K562 (cell line): ENCODE data around the gene ANKZF1. TPM values are rescaled to one million over a fixed set of nuclear protein-coding genes. Genes with fewer than 3 reads are reported as not detected.

Experiments
- ATAC-seq: fragments of 200-7000 bp; cut with Tn5 transposase; 3 replicates; pipeline ENCODE4 v1.9.1; 2020; ENCODE audit warnings: moderate library complexity
- BruUV-seq: library from RNA; stranded (reverse); fragments of 400-500 nt; replicated peaks from 2 replicates; lab custom pipeline; 2021; lab: Mats Ljungman, UMichigan
- CTCF ChIA-PET: fragments of 300-600 bp; formaldehyde crosslinking; extraction: SDS; loops from one replicate; lab custom pipeline; 2021; ENCODE audit warnings: low intra/inter-chr PET ratio; lab: Yijun Ruan, JAX
- POLR2A ChIA-PET: fragments of 300-600, 350-650 bp; sonication (Branson Sonifier 250); formaldehyde crosslinking; extraction: SDS; loops from one replicate; lab custom pipeline; 2021; ENCODE audit warnings: antibody characterized with exemption, inconsistent platforms; lab: Yijun Ruan, JAX
- DNase-seq, 4 experiments: peaks; one replicate each; pipeline versions ENCODE4 v3.0.0 to v3.0.0-alpha.2; 2011 to 2018; ENCODE audit warnings: low spot score in 3 of 4, mixed read lengths in 3 of 4; ENCODE audit errors: extremely low read depth in 1 of 4
- FAIRE-seq: peaks from 2 replicates; lab custom pipeline; 2011; peaks lifted over from hg19 to GRCh38; lab: Jason Lieb, UNC
- H2AFZ ChIP-seq: 2 replicates; pipeline ENCODE4 v1.6.0; 2011; ENCODE audit warnings: low read depth, low read length, control low read depth, inconsistent platforms
- H3K27ac ChIP-seq: fragments of 200-600 bp; 3 replicates; pipeline ENCODE4 v1.8.0; 2011; ENCODE audit warnings: low read depth, mild to moderate bottlenecking, control low read depth, inconsistent platforms, low read length, moderate library complexity, mixed read lengths; ENCODE audit errors: extremely low read depth
- H3K27me3 ChIP-seq, 2 experiments: fragments of 300-600 bp in 1 of 2; 2 replicates in 1 of 2; 3 replicates in 1 of 2; pipeline versions ENCODE4 v1.6.0 to v1.8.0; 2011; ENCODE audit warnings: inconsistent platforms in 2 of 2, low read length in 2 of 2, mild to moderate bottlenecking in 1 of 2, mixed read lengths in 1 of 2, moderate library complexity in 1 of 2; ENCODE audit not compliant: control insufficient read depth in 2 of 2, insufficient read depth in 2 of 2
- H3K36me3 ChIP-seq: fragments of 300-600 bp; 3 replicates; pipeline ENCODE4 v1.8.0; 2011; ENCODE audit warnings: mild to moderate bottlenecking, low read length, inconsistent platforms; ENCODE audit not compliant: control insufficient read depth, insufficient read depth
- H3K4me1 ChIP-seq, 2 experiments: fragments of 200-600 bp in 1 of 2; replicated peaks in 1 of 2; 2 replicates in 1 of 2; 3 replicates in 1 of 2; pipeline versions ENCODE4 v1.5.1 to v1.8.0; 2011; ENCODE audit warnings: inconsistent platforms in 2 of 2, low read length in 2 of 2, mild to moderate bottlenecking in 1 of 2, mixed read lengths in 1 of 2, moderate library complexity in 1 of 2; ENCODE audit not compliant: control insufficient read depth in 2 of 2, insufficient read depth in 2 of 2
- H3K4me2 ChIP-seq: 2 replicates; pipeline ENCODE4 v1.6.1; 2011; ENCODE audit warnings: low read length, control low read depth, inconsistent platforms, mixed read lengths; ENCODE audit not compliant: insufficient read depth
- H3K4me3 ChIP-seq: fragments of 200-600 bp; sonication (generic), shearing (Covaris generic); 2 replicates; pipeline ENCODE4 v1.5.1; 2016; ENCODE audit warnings: control low read depth, inconsistent platforms
- H3K79me2 ChIP-seq: fragments of 200-600 bp; 3 replicates; pipeline ENCODE4 v1.8.0; 2011; ENCODE audit warnings: low read length, inconsistent platforms; ENCODE audit not compliant: control insufficient read depth, insufficient read depth
- H3K9ac ChIP-seq, 2 experiments: 2 replicates each; pipeline versions ENCODE4 v1.6.0 to v1.6.1; 2011; ENCODE audit warnings: low read depth in 2 of 2, low read length in 2 of 2, control low read depth in 1 of 2, inconsistent platforms in 1 of 2, mild to moderate bottlenecking in 1 of 2, mixed read lengths in 1 of 2; ENCODE audit not compliant: insufficient read depth in 1 of 2
- H3K9me1 ChIP-seq: one replicate; pipeline ENCODE4 v1.6.0; 2011; ENCODE audit warnings: inconsistent platforms, mild to moderate bottlenecking, low read length, moderate library complexity; ENCODE audit not compliant: control insufficient read depth, insufficient read depth
- H3K9me3 ChIP-seq: replicated peaks from 2 replicates; pipeline ENCODE4 v1.5.1; 2011; ENCODE audit warnings: low read depth, low read length, inconsistent platforms; ENCODE audit not compliant: control insufficient read depth, insufficient read depth
- H4K20me1 ChIP-seq: replicated peaks from 2 replicates; pipeline ENCODE4 v1.6.1; 2011; ENCODE audit warnings: low read length, inconsistent platforms, mixed read lengths; ENCODE audit not compliant: control insufficient read depth, insufficient read depth
- KAT2B ChIP-seq: IDR thresholded peaks from one replicate; pipeline ENCODE4 v1.6.1; 2012; ENCODE audit warnings: low read depth, mild to moderate bottlenecking, control low read depth, inconsistent platforms, low read length, moderate library complexity
- POLR2G ChIP-seq: fragments of 200-400 bp; formaldehyde crosslinking; IDR thresholded peaks from 2 replicates; pipeline ENCODE4 v1.6.1; 2017; ENCODE audit warnings: low read depth, mild to moderate bottlenecking, antibody characterized with exemption, low read length, moderate library complexity
- ZNF184 ChIP-seq: sonication (generic); formaldehyde crosslinking; IDR thresholded peaks from 2 replicates; pipeline ENCODE4 v1.5.0; 2020; ENCODE audit warnings: missing genetic modification reagents
- WGBS: fragments of 100-300 bp; shearing (Covaris generic); methylation state at CpG from one replicate; pipeline ENCODE4 v1.1.6; 2016; ENCODE audit warnings: low coverage, mixed read lengths; ENCODE audit not compliant: insufficient coverage; ENCODE audit errors: missing lambda C conversion rate; 5-methylcytosine and 5-hydroxymethylcytosine counted together
- in situ Hi-C: fragments of 300-500 bp; cut with MboI; formaldehyde crosslinking; loops from 4 replicates; pipeline ENCODE4 v1.15.0; 2018; ENCODE audit warnings: inconsistent platforms, mixed read lengths
- intact Hi-C: fragments of 100-400 bp; cut with micrococcal nuclease; formaldehyde crosslinking; loops from 2 replicates; pipeline ENCODE4 v1.14.2; 2022
- polyA plus RNA-seq, 8 experiments: library from polyadenylated mRNA; depleted of rRNA in 4 of 8; stranded (reverse) in 5 of 8; unstranded in 3 of 8; fragments of >200 nt; fragmentation: Nextera tagmentation in 2 of 8; fragmentation: Illumina TruSeq in 1 of 8; extraction: Ambion mirVana in 2 of 8; extraction: Trizol in 1 of 8; gene quantifications; 2 replicates each; pipeline versions ENCODE4 v1.2.1 to v1.2.3, GENCODE V29; 2011 to 2014; ENCODE audit warnings: inconsistent platforms in 1 of 8, missing spikeins in 1 of 8
- total RNA-seq, 7 experiments: library from RNA; depleted of rRNA in 6 of 7; stranded (reverse); fragments of >200 nt in 6 of 7; fragmentation: Illumina TruSeq in 2 of 7; extraction: Trizol in 2 of 7; gene quantifications; 2 replicates each; pipeline versions ENCODE4 v1.2.1 to v1.2.3, GENCODE V29; 2011 to 2021; ENCODE audit warnings: low replicate concordance in 1 of 7

Gene ANKZF1
- total and polyA plus RNA-seq, 9 of the 15 experiments (the other 6 are each of a cell fraction or from before 2014, with no cell fraction given), result 3.1 to 60.6 (median 31.0) TPM

DNA sequence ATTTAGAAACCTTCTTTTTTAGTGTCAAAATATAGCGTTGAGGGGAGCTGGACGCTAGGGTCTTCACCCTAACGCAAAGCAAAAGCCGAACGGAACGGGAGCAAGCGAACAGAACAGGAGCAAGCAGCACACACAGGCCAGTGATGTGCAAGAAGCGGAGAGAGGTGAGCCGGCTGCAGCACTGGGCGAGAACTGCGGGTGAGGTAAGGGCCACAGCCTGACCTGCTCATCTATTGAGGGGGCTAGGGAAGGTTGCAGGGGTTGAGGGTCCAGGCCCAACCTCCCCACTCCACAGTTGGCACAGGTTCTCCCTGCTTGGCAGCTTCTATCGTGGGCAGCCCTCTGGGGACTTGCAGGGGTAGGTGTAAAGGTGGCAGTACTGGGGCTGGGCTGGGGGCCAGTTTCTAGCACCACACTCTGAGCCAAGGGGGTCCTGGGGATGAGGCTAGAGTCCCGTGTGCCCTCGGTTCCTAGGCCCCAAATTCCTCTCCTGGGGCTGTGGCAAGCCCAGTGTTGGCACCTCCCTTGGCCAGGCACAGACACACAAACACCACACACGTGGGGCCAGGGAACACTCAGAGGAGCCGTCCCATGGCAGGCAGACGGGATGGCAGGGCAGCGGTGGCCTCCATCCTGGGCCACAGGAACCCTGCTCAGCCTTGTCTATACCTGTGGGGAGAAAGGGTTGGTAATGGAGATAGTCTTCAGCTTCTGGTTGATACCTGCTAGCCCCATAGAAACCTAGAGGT is 9.6 kb upstream of the ANKZF1 start:
- FAIRE-seq, result no peak
- H3K36me3 ChIP-seq, result peaks cover 73% of the 10 kb centered on the region
- TF ChIP-seq KAT2B (no peak), POLR2G (0 out of 2 replicates have a peak, but pooled peaks have one; percentile 23), ZNF184 (no peak)

More for the DNA sequence above, 9.6 kb upstream of the ANKZF1 start:
- CTCF ChIA-PET, result no interaction called here
- POLR2A ChIA-PET, result interaction anchor here (0.6 to 2.1 kb wide), 5 partner anchors 9 to 75 kb away, joined by 3 to 12 read pairs (median 4); partner anchors contain the start of genes ANKZF1, ATG9A, TUBA4A and ZFAND2B
- H4K20me1 ChIP-seq, result 0 out of 2 replicates have a peak, but pooled peaks cover 2% of the 10 kb centered on the region
- DNase-seq, result no peak
- peaks cover 13 to 53% of the 10 kb centered on the region in 2 experiments; a peak in 4 of 5 replicates for H3K4me1 ChIP-seq
- H3K9ac ChIP-seq, result peak overlapping the region in 1 of 2 experiments; percentile 89; a peak in 1 of 4 replicates
- 90% methylated on average over 13 of the region's 18 CpGs for WGBS
- H3K79me2 ChIP-seq, result peaks cover 27% of the 10 kb centered on the region
- H3K27me3 ChIP-seq, result no peaks in the 10 kb centered on the region
- H2AFZ ChIP-seq, result no peak overlapping the region
- ATAC-seq, result no peak
- intact Hi-C loops, result loop anchor here (2.0 kb wide), 1 partner anchor 59 kb away; the partner anchor contains the start of gene NHEJ1
- in situ Hi-C loops, result no loop called here
- H3K4me2 ChIP-seq, result no peak overlapping the region
- no peaks in the 10 kb centered on the region for H3K9me3 ChIP-seq
- BruUV-seq, result no TSS peak
- no peak overlapping the region for H3K27ac ChIP-seq
- no peaks in the 10 kb centered on the region for H3K9me1 ChIP-seq
- no peak overlapping the region for H3K4me3 ChIP-seq
